ENCODE results near the gene LRP1.
A peak's percentile ranks its signal among the peaks of the same experiment; 100 is the strongest.

LRP1 gene

GRCh38 chr12:57198329-57198728 lies 70.0 kb downstream of the LRP1 start:
- no peak for DNase-seq

- no peak for DNase-seq
These were observed 70.9 kb downstream of the LRP1 start for GRCh38 chr12:57199191-57199590.

GRCh38 chr12:57200497-57200896 lies 72.2 kb downstream of the LRP1 start:
- DNase-seq: no peak

GRCh38 chr12:57201219-57201618 lies 72.9 kb downstream of the LRP1 start:
- DNase-seq: no peak

- no peak for DNase-seq
These were observed 73.3 kb downstream of the LRP1 start for GRCh38 chr12:57201631-57202030.

DNA sequence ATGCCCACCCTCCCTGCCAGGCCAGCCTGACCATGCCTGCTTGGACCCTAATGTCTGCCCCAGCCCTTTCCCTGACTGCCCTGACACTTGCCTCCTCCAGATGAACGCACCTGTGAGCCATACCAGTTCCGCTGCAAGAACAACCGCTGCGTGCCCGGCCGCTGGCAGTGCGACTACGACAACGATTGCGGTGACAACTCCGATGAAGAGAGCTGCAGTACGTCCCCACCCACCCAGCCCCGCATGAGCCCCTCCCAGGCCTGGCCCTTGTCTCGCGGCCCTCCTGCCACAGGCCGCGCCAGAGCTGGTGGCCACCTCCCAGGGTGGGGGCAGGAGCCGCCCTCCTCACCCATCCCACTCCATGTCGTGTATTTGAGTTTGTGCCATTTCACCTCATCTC lies 74.0 kb downstream of the LRP1 start:
- DNase-seq: no peak

DNA sequence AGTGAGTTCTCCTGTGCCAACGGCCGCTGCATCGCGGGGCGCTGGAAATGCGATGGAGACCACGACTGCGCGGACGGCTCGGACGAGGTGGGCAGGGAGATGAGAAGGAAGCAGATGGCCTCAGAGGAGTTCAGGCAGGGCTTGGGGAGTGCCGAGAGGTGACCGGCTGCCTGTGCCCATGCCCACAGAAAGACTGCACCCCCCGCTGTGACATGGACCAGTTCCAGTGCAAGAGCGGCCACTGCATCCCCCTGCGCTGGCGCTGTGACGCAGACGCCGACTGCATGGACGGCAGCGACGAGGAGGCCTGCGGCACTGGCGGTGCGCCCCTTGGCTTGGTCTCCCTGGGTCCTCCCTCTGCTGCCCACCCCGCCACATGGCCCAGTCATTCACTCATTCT lies 74.9 kb downstream of the LRP1 start:
- no peak for DNase-seq

DNA sequence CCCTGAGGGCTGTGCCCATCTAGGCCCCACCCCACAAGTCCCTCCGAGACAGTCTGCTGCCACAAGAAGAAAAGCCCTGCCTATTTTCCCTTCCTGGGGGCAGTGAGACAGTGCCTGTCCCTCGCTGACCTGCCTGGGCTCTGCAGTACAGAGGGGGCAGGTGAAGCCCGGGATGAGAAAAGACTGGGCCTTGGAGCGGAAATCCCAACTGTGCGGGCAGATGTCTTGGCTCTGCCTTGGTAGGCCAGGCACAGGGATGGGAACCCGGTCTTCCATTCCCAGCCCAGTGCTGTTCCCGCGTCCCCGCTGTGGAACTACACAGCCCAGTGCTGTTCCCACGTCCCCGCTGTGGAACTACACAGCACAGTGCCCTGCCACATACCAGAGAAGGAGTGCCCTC lies 75.5 kb downstream of the LRP1 start:
- no peak for DNase-seq

GRCh38 chr12:57204454-57204853 lies 76.2 kb downstream of the LRP1 start:
- DNase-seq: no peak

- no peak for DNase-seq
These were observed 76.9 kb downstream of the LRP1 start for GRCh38 chr12:57205186-57205585.

- DNase-seq: no peak
These were observed 77.6 kb downstream of the LRP1 start for GRCh38 chr12:57205931-57206330.

- DNase-seq: no peak
These were observed 79.7 kb downstream of the LRP1 start for GRCh38 chr12:57207731-57208630.

DNA sequence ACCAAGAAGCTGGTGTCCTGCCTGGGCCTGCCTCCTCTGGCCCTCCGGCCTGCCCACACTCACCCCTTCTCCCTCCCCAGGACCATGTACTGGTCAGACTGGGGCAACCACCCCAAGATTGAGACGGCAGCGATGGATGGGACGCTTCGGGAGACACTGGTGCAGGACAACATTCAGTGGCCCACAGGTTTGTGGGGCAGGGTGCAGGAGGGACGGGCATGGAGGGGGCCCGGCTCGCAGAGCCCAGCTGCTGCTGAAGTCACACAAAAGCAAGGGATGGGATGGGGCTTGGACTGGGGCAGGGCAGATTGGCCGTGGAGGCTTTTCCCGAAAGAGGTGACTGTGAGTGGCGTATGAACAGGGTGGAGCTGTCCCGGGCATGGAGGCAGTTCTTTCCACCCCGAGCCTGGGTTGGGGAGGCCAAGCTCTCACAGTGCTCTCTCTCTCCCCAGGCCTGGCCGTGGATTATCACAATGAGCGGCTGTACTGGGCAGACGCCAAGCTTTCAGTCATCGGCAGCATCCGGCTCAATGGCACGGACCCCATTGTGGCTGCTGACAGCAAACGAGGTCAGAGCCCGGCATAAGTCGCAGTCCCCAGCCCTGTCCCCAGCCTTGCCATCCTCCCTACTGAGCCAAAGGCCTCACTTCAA lies 80.5 kb downstream of the LRP1 start:
- no peak for DNase-seq

GRCh38 chr12:57209916-57210315 lies 81.6 kb downstream of the LRP1 start:
- no peak for DNase-seq

GRCh38 chr12:57210461-57210860 lies 82.2 kb downstream of the LRP1 start:
- DNase-seq: no peak

DNA sequence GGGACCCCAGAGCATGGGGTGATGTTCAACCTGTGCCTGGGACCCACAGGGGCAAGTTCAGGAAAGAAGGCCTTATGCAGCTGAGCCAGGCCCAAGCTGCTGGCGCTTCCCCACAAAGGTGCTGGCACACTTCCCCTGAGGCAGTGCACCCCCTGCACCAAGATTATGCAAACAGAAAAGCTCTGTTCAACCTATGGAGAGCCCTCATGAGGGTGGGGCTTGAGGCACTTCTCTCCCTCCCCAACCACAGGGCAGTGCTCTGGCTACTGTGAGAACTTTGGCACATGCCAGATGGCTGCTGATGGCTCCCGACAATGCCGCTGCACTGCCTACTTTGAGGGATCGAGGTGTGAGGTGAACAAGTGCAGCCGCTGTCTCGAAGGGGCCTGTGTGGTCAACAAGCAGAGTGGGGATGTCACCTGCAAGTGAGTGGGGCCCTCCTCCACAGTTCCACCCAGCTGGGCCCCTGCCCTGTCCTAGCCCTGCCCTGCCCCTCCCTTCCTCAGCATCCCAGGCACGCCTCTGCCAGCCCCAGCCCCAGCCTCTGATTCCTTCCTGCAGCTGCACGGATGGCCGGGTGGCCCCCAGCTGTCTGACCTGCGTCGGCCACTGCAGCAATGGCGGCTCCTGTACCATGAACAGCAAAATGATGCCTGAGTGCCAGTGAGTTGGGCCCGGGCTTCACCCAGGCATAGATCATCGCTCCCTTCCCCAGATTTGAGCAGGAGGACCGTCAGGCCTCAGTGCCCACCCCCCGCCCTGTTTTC lies 82.8 kb downstream of the LRP1 start:
- peak; percentile 89 for DNase-seq

DNA sequence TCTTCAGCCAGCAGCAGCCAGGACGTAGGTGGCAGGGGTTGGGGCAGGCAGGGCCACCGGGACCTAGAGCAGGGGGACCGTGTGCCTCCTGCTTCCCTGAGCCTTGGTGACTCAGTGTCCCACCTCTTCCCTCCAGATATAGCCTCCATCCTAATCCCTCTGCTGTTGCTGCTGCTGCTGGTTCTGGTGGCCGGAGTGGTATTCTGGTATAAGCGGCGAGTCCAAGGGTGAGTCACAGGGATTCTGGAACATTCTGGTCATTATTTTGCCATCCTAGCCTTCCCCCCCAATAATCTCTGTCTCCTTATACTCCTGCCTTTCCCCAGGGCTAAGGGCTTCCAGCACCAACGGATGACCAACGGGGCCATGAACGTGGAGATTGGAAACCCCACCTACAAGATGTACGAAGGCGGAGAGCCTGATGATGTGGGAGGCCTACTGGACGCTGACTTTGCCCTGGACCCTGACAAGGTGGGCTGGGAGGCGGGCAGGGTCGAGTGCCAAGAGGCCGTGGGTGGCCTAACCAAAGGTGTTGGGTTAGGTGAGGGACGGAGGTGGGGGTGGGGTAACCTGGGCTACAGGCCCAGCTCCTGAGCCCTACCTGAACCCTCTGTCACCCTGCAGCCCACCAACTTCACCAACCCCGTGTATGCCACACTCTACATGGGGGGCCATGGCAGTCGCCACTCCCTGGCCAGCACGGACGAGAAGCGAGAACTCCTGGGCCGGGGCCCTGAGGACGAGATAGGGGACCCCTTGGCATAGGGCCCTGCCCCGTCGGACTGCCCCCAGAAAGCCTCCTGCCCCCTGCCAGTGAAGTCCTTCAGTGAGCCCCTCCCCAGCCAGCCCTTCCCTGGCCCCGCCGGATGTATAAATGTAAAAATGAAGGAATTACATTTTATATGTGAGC lies 83.8 kb downstream of the LRP1 start:
- no peak for DNase-seq

GRCh38 chr12:57212701-57213057 lies 84.4 kb downstream of the LRP1 start:
- DNase-seq: no peak

DNA sequence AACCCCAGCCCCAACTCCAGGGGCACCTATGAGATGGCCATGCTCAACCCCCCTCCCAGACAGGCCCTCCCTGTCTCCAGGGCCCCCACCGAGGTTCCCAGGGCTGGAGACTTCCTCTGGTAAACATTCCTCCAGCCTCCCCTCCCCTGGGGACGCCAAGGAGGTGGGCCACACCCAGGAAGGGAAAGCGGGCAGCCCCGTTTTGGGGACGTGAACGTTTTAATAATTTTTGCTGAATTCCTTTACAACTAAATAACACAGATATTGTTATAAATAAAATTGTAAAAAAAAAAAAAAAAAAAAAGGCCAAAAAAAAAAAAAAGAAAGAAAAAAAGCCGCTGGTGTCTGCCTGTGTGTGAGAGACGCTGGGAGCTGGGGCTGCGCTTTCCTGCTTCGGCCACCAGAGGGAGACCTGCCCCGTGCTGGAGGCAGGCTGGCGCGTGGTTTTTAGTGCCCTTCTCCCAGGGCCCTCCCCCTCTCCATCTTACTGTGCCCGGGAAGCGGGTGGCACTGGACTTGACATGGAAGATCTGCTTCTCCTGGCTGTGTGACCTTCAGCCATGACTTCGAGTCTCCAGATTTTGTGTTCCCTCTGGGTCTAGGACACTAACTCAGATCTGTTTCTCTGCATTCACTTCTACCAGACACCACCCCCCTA lies 84.9 kb downstream of the LRP1 start:
- peak; percentile 88 for DNase-seq

GRCh38 chr12:57213763-57214397 lies 85.6 kb downstream of the LRP1 start:
- DNase-seq: no peak

GRCh38 chr12:57214398-57214781 lies 86.1 kb downstream of the LRP1 start:
- DNase-seq: peak; percentile 90

GRCh38 chr12:57215065-57215464 lies 86.8 kb downstream of the LRP1 start:
- DNase-seq: no peak
